SK-N-MC (cell line): ENCODE measurements around the gene GPR137B.

Experiments
- EZH2 ChIP-seq: fragments of 200-600 bp; sonication (generic); IDR thresholded peaks from one replicate; pipeline ENCODE4 v1.6.1; 2017; ENCODE audit warnings: antibody characterized with exemption
- FOXP2 ChIP-seq: optimal IDR thresholded peaks from 2 replicates; pipeline ENCODE3; 2011; ENCODE audit warnings: mild to moderate bottlenecking, moderate library complexity; ENCODE audit not compliant: insufficient read depth; ENCODE audit errors: extremely low read length, control extremely low read depth
- POLR2AphosphoS5 ChIP-seq: IDR thresholded peaks from 2 replicates; pipeline ENCODE4 v1.6.1; 2012; ENCODE audit warnings: mild to moderate bottlenecking, low read depth, low read length, borderline replicate concordance

GRCh38 chr1:236107121-236107907 is 35.0 kb upstream of the GPR137B start:
- TF ChIP-seq POLR2AphosphoS5, result no peak
- TF ChIP-seq EZH2, result no peak
- no peak for TF ChIP-seq FOXP2
